ENCODE data around the gene AFG1L.

Gene AFG1L

GRCh38 chr6:108473197-108473596, 178.3 kb downstream of the AFG1L start:
- TF ChIP-seq ZFX (IDR thresholded peaks at IDR 0.05) (no peak), CTCF (conservative IDR thresholded peaks at IDR 0.05) (no peak)
- H3K27ac ChIP-seq = no peak overlapping the region

GRCh38 chr6:108476376-108476775, 181.5 kb downstream of the AFG1L start:
- H3K27ac ChIP-seq = no peak overlapping the region
- TF ChIP-seq CTCF (conservative IDR thresholded peaks at IDR 0.05) (no peak), ZFX (IDR thresholded peaks at IDR 0.05) (no peak)

- H3K27ac ChIP-seq = no peak overlapping the region
Observed at GRCh38 chr6:108476847-108477430, 182.1 kb downstream of the AFG1L start.

GRCh38 chr6:108482559-108482958, 187.7 kb downstream of the AFG1L start:
- TF ChIP-seq ZFX (IDR thresholded peaks at IDR 0.05) (no peak), CTCF (conservative IDR thresholded peaks at IDR 0.05) (no peak)
- H3K27ac ChIP-seq = no peak overlapping the region

More at GRCh38 chr6:108476847-108477430, 182.1 kb downstream of the AFG1L start:
- TF ChIP-seq ZFX (IDR thresholded peaks at IDR 0.05) (no peak), CTCF (conservative IDR thresholded peaks at IDR 0.05) (no peak)

GRCh38 chr6:108484016-108484415, 189.2 kb downstream of the AFG1L start:
- TF ChIP-seq ZFX (IDR thresholded peaks at IDR 0.05) = no peak
- no peak for TF ChIP-seq CTCF (conservative IDR thresholded peaks at IDR 0.05)
- H3K27ac ChIP-seq = no peak overlapping the region

GRCh38 chr6:108489699-108490098, 194.8 kb downstream of the AFG1L start:
- TF ChIP-seq ZFX (IDR thresholded peaks at IDR 0.05) (no peak), CTCF (conservative IDR thresholded peaks at IDR 0.05) (no peak)
- no peak overlapping the region for H3K27ac ChIP-seq

- no peak for TF ChIP-seq ZFX (IDR thresholded peaks at IDR 0.05)
- peak; percentile 80 for TF ChIP-seq CTCF (conservative IDR thresholded peaks at IDR 0.05)
- H3K27ac ChIP-seq = no peak overlapping the region
Observed at GRCh38 chr6:108492131-108492766, 197.4 kb downstream of the AFG1L start.

All from C4-2B (cell line).